Breast epithelium (tissue), 3 donors: ENCODE results near the gene MIEN1.

Experiments
- CTCF ChIP-seq, 3 donors: fragments of 450-650 bp; IDR thresholded peaks; one replicate each; pipeline ENCODE4 v1.5.1; 2016 to 2017; ENCODE audit warnings: antibody characterized with exemption in 3 of 3, mild to moderate bottlenecking in 3 of 3, moderate library complexity in 3 of 3
- POLR2A ChIP-seq: fragments of 450-650 bp; IDR thresholded peaks from one replicate; pipeline ENCODE4 v1.6.1; 2016; ENCODE audit warnings: antibody characterized with exemption, mild to moderate bottlenecking, moderate library complexity
- POLR2AphosphoS5 ChIP-seq, 3 donors: sonication (generic); formaldehyde crosslinking; IDR thresholded peaks; one replicate each; pipeline ENCODE4 v1.6.1; 2017; ENCODE audit warnings: antibody characterized with exemption in 3 of 3

- TF ChIP-seq CTCF (IDR thresholded peaks at IDR 0.05) = no peak
- no peak for TF ChIP-seq POLR2A
- no peak for TF ChIP-seq POLR2AphosphoS5 (IDR thresholded peaks at IDR 0.05)
Measured at GRCh38 chr17:39756380-39757079, 26.2 kb upstream of the MIEN1 start.
